ENCODE measurements around the gene PIR.

DNA sequence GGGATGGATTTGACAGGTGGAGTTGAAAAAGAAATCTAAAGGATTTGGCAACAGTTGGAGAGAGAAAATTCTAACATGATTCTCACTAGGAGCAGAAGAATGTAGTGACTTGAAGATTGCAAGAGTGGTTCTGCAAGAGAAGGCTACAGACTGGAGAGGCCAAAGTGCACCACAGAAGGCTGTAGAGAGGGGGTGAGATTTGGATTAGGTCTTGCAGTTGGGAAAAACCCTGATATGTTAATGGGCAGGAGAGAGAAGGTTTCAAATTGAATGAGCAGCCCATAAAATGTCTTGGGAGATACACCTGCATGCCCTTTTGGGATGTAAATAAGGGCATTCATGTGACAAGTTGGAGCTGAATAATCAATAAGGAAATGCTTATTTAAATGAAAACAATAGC is 94.3 kb downstream of the PIR start:
- TF ChIP-seq POLR2A (IDR thresholded peaks at IDR 0.05), result no peak
- TF ChIP-seq, protein P1, sequence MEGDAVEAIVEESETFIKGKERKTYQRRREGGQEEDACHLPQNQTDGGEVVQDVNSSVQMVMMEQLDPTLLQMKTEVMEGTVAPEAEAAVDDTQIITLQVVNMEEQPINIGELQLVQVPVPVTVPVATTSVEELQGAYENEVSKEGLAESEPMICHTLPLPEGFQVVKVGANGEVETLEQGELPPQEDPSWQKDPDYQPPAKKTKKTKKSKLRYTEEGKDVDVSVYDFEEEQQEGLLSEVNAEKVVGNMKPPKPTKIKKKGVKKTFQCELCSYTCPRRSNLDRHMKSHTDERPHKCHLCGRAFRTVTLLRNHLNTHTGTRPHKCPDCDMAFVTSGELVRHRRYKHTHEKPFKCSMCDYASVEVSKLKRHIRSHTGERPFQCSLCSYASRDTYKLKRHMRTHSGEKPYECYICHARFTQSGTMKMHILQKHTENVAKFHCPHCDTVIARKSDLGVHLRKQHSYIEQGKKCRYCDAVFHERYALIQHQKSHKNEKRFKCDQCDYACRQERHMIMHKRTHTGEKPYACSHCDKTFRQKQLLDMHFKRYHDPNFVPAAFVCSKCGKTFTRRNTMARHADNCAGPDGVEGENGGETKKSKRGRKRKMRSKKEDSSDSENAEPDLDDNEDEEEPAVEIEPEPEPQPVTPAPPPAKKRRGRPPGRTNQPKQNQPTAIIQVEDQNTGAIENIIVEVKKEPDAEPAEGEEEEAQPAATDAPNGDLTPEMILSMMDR (IDR thresholded peaks at IDR 0.05), result no peak

Measured in adrenal gland (tissue), 5 donors.